ENCODE data around the gene DHX30. TPM values are rescaled to one million over a fixed set of nuclear protein-coding genes. Genes with fewer than 3 reads are reported as not detected.
A peak's percentile ranks its signal among the peaks of the same experiment; 100 is the strongest.

DHX30 gene
- total RNA-seq, 2 donors from 2014 or later, result 39.7 to 50.5 TPM

- ATAC-seq (peak in 1 of 2 donors; percentile 2), DNase-seq (no peak)
- intact Hi-C loops (cut with DNase I), result loop anchor here in 1 of 2 donors (10.0 kb wide), 1 partner anchor 135 kb away; no protein-coding TSS in a partner anchor
These were observed 47.0 kb downstream of the DHX30 start for GRCh38 chr3:47849699-47850563.

- intact Hi-C loops (cut with DNase I), result no loop called here
- ATAC-seq, result no peak
- no peak for DNase-seq
These were observed 47.8 kb downstream of the DHX30 start for GRCh38 chr3:47850564-47851410.

DNA sequence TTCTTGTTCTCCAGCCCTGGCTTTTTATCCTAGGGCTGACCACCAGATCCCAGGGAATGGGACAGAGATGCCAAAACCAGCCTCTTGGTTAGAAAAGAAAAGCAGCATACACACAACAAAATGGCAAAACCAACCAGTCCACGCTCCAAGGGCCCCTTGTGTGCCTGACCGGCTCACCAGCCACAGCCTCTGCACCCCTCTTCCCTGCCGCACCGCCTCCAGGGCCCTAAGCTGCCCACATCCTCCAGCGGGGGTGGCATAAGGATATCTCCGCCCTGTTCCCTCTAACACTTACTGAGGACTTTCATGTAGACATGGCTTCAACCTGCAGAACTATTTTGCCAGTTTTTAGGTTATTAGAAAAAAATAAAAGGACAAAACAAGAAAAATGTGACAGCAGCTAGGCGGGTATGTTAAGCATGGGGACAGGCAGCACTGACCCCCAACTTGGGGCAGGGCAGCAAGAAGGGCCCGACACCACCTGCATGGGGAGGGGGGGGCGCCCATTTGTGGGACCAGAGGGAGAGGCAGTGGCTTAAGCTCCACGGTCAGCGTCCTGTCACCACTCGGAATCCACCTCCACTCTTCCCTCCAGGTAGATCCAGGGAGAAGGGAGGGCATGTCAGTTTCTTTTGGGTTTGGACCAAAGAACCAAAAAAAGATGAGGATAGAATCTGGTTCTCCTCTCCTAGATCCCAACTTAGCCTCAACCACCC is 49.1 kb downstream of the DHX30 start:
- DNase-seq (no peak), ATAC-seq (no peak)
- intact Hi-C loops (cut with DNase I), result no loop called here

GRCh38 chr3:47852604-47853602 is 50.0 kb downstream of the DHX30 start:
- intact Hi-C loops (cut with DNase I), result no loop called here
- DNase-seq, result no peak
- ATAC-seq, result no peak

DNA sequence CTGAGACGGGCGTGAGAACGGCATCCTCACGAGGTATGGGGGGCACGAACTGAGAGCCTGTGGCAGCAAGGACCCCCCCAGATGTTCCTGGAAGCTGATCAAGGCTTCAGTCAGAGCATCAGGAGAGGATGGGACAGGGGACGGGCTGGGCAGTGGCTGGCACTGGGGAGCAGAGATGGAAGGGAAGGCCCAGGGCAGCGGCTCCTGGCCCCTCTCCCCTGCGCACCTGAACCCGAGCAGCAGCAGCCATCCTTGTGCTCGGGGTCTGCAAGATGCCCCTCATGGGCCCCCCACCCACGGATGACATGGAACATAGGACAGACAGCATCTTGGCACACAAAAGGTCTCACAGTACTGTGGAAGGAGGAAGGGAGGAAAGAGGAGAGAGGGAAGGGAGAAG is 51.3 kb downstream of the DHX30 start:
- ATAC-seq (no peak), DNase-seq (no peak)
- intact Hi-C loops (cut with DNase I), result no loop called here

GRCh38 chr3:47854720-47855455 is 52.0 kb downstream of the DHX30 start:
- DNase-seq (no peak), ATAC-seq (no peak)
- intact Hi-C loops (cut with DNase I), result no loop called here

DNA sequence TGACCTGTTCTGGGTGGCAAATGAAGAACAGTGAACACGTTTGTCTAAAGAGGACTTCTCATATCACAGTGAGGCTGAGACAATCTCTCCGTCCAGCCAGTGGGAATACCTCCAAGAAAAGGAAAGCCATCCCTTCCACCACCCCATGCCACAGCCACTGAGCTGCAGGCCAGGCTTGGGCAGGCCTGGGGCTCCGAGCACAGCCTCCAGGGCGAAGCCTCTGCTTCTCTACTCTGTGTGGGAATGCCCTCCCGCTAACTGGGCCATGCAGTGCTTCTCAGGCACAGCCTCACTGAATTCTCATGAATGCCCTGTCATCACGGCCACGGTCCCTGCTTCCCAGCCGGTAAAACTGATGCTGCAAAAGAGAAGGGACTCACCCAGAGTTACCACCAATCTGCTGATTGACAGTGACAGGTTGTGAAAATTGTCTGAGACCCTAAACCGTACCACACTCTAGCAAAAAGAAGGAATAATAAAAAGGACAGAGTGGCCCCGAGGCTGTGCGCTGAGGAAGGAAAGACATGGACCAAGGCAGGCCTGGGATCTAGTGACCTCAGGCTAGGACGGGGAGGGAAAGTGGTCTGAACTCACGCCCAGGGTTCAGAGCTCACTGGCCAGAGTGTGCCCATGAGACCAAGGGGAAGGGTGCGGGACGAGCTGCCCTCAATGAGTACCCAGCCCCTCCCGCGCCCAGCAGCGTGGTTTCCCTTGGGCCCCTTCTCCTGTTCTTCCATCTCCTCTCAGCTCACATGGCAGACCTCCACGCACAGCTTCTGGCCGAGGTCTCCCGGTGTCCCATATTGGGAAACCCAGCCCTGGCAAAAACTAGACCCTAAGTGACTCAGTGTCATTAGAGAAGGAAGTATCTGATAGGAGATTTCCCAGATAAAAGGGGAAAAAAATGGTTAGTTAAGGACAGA is 52.8 kb downstream of the DHX30 start:
- peak in 1 of 2 donors; percentile 16 for ATAC-seq
- intact Hi-C loops (cut with DNase I), result no loop called here
- DNase-seq, result no peak

GRCh38 chr3:47856669-47857068 is 53.7 kb downstream of the DHX30 start:
- peak in 1 of 2 donors; percentile 33 for ATAC-seq
- intact Hi-C loops (cut with DNase I), result no loop called here
- DNase-seq, result no peak

DNA sequence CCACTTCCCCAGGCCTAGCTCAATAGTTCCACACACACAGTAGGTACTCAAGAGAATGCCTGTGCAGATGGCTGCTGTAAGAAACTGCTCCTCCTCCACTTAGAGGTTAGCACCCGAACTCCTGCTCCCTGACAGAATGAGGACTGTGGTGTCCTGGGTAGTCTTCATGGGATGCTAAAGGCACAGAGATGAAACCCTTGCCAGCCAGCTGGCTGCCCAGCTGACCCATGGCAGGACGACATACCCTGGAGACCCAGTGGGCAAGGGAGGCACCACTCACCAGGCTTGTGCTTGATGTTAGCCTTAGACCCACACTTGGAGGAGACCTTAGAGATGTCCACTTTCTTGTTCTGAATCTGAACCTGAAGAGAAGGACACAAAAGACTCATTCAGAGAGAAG is 54.2 kb downstream of the DHX30 start:
- intact Hi-C loops (cut with DNase I), result no loop called here
- no peak for DNase-seq
- ATAC-seq, result no peak

- DNase-seq (no peak), ATAC-seq (no peak)
- intact Hi-C loops (cut with DNase I), result loop anchor here in 1 of 2 donors (10.0 kb wide), 1 partner anchor 115 kb away; no protein-coding TSS in a partner anchor
These were observed 57.1 kb downstream of the DHX30 start for GRCh38 chr3:47859956-47860605.

- ATAC-seq, result no peak
These were observed 60.6 kb downstream of the DHX30 start for GRCh38 chr3:47863391-47864128.

GRCh38 chr3:47865192-47865591 is 62.3 kb downstream of the DHX30 start:
- DNase-seq (no peak), ATAC-seq (no peak)
- intact Hi-C loops (cut with DNase I), result loop anchor here in 1 of 2 donors (10.0 kb wide), 1 partner anchor 110 kb away; no protein-coding TSS in a partner anchor

More at GRCh38 chr3:47863391-47864128, 60.6 kb downstream of the DHX30 start:
- intact Hi-C loops (cut with DNase I), result loop anchor here in 1 of 2 donors (10.0 kb wide), 1 partner anchor 111 kb away; no protein-coding TSS in a partner anchor
- no peak for DNase-seq

DNA sequence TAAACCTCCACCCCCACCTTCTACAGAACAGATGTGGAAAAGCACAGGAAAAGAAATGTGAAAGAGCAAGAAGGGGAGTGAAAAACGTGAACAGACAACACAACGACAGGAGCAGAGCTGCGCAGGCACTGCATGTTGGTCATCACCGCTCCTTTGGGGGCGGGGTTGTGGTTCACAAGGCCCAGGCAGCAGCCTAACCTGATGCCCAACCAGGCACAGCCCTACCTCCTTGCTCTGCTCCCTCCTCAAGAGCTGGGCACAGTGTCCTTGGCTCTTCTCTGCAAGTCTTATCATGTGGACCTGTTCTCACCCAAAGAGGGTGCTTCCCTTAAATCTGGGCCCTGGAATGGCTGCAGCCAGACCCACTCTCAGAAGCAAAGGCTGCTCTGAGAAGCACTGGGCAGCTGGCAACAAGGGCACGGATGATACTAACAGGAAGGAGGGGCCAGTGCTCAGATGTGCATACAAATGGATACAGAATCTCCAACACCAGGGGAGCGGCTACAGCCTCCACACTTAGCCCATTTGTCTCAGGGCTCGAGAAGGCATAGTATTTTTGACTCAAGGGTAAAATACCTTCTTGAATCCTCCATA is 64.6 kb downstream of the DHX30 start:
- peak in 1 of 2 donors; percentile 9 for ATAC-seq
- intact Hi-C loops (cut with DNase I), result loop anchor here in 1 of 2 donors (10.0 kb wide), 1 partner anchor 107 kb away; no protein-coding TSS in a partner anchor
- DNase-seq, result no peak

DNA sequence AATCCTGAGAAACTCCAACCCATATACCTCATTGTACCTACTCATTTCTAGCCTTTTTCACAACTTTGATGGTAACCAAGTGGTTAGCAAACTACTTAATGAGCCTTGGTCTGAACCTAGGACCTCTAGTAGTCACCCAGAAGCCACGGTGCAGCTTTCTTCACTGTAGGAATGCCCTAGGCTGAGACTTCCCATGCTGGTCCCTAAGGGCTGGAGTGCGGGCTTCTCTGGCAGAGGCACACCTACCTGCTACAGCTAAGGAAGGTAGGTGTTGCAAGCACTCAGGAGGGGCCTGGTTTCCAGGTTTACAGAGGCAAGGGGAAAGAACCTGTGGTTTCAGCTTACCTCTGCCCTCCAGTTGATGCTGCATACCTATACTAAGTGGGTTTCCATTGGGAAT is 65.4 kb downstream of the DHX30 start:
- intact Hi-C loops (cut with DNase I), result loop anchor here in 1 of 2 donors (10.0 kb wide), 1 partner anchor 106 kb away; no protein-coding TSS in a partner anchor
- ATAC-seq (no peak), DNase-seq (no peak)

GRCh38 chr3:47870156-47870555 is 67.2 kb downstream of the DHX30 start:
- intact Hi-C loops (cut with DNase I), result no loop called here
- no peak for ATAC-seq
- DNase-seq, result no peak
